ENCODE data around the gene VPS33A.
"Not testable (repeated sequence)": the region's sequence is repeated elsewhere in the genome, so short reads cannot be mapped to it uniquely, and the experiment has no call there.

- TF ChIP-seq, protein P1, sequence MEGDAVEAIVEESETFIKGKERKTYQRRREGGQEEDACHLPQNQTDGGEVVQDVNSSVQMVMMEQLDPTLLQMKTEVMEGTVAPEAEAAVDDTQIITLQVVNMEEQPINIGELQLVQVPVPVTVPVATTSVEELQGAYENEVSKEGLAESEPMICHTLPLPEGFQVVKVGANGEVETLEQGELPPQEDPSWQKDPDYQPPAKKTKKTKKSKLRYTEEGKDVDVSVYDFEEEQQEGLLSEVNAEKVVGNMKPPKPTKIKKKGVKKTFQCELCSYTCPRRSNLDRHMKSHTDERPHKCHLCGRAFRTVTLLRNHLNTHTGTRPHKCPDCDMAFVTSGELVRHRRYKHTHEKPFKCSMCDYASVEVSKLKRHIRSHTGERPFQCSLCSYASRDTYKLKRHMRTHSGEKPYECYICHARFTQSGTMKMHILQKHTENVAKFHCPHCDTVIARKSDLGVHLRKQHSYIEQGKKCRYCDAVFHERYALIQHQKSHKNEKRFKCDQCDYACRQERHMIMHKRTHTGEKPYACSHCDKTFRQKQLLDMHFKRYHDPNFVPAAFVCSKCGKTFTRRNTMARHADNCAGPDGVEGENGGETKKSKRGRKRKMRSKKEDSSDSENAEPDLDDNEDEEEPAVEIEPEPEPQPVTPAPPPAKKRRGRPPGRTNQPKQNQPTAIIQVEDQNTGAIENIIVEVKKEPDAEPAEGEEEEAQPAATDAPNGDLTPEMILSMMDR (IDR thresholded peaks at IDR 0.05) = not testable (repeated sequence)
- not testable (repeated sequence) for TF ChIP-seq POLR2A (IDR thresholded peaks at IDR 0.05)
These were observed 7.8 kb downstream of the VPS33A start for GRCh38 chr12:122258462-122258861.
